GM19463 (cell line): ENCODE results near the gene PKIB.
A peak's percentile ranks its signal among the peaks of the same experiment; 100 is the strongest.
"Not testable (repeated sequence)": the region's sequence is repeated elsewhere in the genome, so short reads cannot be mapped to it uniquely, and the experiment has no call there.

Experiments
- ATAC-seq: cut with Tn5 transposase; IDR thresholded peaks from one replicate; pipeline ENCODE4 v1.9.1; 2021; ENCODE audit warnings: mild to moderate bottlenecking, moderate library complexity; ENCODE audit not compliant: unreplicated experiment

The PKIB gene

GRCh38 chr6:122736616-122737015, 126.4 kb downstream of the PKIB start:
- no peak for ATAC-seq

DNA sequence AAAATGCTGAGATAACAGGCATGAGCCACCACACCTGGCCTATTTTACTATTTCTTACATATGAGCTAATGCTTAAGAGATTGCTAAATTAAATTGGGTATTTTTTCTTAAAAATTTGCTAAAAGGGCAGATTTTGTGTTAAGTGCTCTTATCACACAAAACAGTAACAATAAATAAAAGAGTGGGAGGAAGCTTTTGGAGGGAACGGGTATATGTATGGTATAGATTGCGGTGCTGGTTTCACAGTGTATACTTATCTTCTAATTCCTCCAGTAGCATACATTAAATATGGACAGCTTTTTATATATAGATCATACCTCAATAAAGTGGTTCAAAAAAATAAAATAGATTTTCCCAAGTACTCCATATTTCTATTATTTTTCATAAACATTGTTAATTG, 129.9 kb downstream of the PKIB start:
- no peak for ATAC-seq

DNA sequence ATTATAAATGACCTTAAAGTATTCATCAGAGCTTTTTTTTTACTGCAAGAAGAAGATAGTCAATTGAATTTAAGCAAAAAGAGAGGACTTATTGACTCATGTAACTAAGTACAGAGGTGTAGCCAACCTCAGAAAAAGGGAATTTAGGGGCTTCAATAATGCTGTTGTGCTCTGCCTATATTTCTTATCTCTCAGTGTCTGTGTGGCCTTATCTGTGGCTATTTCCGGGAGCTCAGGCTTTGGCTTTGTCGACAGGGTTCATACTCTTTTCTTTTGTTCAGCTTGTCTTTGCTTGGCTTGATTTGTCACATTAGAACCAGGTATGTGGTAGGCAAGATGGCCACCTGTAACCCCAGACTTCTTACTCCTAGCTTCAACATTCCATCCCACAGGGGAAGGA, 130.7 kb downstream of the PKIB start:
- ATAC-seq = no peak

GRCh38 chr6:122744247-122744646, 134.0 kb downstream of the PKIB start:
- ATAC-seq = not testable (repeated sequence)

GRCh38 chr6:122744856-122745255, 134.7 kb downstream of the PKIB start:
- ATAC-seq = not testable (repeated sequence)

DNA sequence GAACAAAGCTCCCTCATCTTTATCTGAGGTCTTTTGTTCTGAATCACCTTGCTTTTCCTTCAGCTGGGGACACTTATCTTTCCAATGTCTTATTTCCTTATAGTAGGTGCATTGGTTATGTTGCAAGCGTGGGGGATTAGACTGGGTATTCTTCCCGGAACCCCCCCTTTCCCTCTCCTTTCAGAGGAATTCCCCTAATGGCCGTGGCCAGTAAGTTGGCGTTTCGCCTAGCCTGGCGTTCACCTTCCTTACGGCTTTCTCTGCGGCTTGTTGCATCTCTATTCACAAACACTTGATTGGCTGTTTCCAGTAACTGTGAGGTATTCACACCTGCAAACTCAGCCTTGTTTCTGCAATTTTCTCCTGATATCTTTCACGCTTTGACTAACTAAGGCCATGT, 136.5 kb downstream of the PKIB start:
- ATAC-seq = no peak

DNA sequence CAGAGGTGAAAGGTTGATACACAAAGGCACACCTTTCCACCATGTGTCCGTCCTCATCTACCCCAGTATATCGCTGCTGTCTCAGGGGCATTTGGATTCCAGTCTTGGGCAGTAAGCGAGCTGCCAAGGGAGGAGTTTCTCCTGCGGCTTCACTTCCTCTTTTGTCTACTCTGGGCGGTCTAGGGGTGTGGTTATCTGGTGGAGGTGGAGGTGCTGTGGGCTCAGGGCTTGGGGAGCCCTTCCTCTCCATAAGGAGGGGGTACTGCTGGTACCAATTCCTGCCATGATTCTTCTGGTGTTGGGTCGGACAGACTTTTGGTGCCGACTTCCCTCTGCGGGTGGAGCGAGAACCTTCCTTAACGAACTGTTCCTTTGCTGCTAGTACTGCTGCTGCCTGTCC, 137.4 kb downstream of the PKIB start:
- no peak for ATAC-seq

DNA sequence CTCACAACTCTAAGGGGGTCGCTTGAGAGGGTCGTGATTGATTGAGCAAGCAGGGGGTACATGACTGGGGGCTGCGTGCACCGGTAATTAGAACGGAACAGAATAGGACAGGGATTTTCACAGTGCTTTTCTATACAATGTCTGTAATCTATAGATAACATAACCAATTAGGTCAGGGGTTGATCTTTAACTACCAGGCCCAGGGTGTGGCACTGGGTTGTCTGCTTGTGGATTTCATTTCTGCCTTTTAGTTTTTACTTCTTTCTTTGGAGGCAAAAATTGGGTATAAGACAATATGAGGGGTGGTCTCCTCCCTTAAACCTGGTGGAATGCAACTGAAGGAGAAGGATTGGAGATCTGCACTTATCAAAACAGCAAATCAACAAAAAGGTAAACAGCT, 138.7 kb downstream of the PKIB start:
- ATAC-seq = not testable (repeated sequence)

DNA sequence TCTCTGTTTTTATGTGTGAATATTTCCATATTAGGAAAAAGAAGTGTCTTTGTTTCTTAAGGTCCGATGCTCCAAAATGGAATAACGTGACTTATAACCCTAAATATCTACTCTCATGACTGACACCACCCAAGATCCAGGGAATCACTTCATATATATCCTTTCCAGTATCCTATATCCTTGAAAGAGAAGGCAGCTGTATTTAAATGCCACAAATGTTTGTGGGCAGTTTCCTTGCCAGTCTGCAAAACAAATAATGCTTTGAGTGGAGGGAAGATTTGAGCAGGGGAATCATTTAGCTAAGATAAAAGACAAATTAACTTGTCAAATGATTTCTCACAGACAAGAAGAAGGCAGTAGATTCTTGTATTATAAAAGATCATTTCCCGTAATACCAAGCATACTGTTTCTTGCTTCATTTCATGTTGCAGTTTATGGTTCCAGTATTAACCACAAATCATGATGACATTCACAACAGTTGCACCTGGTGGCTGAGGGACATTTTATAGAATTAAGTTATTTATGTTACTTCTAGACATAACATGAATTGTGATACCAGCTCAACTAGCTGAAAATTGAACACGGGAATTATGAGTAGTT, 139.3 kb downstream of the PKIB start:
- ATAC-seq = no peak

DNA sequence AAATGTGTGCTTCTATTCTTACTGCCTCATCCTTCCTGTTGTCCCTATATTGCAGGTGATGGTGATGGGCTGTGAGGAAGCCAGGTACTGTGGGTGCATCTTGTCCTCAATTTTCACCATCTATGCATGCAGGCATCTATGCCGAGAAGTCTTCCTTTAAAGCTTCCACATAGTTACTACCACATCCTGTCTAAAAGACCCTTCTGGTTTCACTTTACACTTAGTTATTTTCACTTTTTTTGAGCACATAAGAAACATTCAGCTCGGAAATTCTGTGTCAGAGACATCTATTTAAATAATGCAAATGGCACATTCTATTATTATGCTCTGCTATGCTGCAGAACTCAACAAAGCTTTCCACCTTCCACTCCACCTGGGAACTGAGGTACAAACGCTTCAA, 141.1 kb downstream of the PKIB start:
- ATAC-seq = peak; percentile 77

DNA sequence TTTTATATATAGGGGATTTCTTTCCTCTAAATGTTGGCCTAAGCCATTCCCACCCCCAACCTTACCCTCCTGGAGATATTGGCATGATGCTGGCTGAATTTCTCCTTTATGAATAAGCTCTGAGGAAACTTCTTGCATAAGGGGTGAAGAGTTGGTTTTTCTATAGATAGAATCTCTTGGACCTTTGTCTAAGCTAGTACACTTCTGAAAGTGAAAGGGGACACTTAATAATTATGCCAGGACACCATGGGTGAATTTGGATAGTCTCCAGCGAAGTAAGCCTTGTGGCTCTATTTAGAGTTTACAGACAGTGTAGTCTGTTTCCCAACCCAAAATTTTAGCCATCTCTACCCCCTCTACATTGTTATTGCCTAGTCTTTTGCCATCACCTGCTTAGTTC, 142.3 kb downstream of the PKIB start:
- ATAC-seq = peak; percentile 30

DNA sequence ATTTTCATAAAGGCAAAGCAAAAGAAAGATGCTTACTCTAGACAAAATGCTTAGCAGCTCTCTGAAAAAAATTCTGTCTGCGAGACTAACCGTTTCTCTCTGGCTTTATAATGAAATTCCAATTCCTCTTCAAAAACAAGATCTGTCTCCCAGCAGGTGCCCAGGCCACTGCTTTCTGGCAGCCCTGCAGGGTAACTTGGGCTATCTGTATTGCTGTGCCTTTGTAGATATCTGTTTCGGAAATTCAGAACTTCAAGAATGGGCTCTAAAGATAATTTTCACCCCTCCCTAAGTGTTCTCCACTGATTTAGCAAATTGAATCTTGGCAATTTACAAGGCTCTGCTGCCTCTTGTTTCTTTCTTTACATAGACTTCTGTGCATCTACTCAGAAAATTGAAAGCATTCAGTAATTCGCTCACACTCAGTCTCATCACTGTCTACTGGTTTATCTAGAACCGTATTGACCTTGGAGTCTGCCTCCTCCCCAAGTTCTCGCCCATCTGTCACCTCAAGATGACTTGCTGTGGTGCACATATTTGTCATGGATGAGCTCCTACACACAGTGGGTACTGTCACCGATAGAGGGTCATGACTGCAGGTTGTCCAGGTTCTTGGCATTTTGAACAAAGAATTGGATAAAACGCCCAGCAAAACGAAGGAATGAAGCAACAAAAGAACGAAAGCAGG, 142.9 kb downstream of the PKIB start:
- ATAC-seq = no peak

DNA sequence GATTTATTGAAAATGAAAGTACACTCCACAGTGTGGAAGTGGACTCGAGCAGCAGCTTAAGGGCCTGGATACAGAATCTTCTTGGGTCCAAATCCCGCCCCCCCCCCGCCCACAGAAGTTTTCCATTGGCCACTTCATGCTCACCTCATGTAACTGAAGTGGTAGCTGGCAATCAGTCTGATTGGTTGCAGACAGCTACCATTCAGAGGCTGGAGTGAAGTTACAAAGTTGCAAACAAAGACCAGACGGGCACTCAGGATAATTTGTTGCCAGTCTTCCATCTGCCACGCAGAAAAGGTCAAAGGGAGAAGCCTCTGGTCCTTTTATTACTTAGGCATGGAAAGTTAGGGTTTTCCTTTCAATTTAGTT, 143.5 kb downstream of the PKIB start:
- ATAC-seq = no peak

DNA sequence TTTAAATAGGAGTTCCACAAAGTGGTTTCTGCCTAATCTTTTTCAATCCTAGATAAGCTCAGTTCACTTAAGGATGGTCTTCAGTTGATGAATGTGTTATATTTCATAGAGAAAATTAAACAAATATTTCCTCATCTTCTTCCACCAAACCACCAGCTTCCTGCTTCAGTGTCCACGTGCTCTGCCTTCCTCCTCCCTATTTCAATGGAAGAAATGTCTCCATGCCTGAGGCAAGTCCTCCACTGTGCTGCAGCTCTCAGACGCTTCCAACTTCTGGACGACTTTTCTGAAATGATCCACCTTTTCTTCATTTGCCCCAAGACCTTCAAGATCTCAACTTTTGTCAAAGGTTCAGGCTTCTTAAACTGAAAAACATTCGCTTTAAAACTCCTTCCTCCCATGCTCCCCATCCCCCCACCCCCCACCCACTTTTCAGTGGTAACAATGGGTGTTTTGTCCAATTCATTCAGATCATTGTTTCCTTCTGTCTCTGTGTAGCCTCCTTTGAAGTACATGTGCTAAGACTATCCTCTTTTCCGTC, 144.1 kb downstream of the PKIB start:
- no peak for ATAC-seq

DNA sequence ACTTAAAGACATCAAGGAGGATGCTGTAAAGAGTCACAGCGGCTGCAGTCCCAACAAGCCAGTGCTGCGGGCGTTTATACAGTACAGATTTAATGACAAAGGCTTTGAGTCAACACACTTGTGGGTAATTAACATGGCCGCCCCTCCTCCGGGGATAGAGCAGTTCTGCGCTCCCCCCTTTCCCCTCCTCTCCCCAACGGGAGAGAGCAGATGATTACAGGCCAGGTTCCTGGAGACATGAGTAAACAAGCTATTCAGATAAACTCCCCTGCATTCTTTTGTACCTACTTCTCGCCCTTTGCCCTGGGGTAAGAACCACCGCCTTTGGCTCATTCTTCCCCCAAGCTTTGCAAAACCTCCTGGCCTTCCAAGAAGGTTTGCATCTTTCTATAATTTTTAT, 145.7 kb downstream of the PKIB start:
- ATAC-seq = no peak

DNA sequence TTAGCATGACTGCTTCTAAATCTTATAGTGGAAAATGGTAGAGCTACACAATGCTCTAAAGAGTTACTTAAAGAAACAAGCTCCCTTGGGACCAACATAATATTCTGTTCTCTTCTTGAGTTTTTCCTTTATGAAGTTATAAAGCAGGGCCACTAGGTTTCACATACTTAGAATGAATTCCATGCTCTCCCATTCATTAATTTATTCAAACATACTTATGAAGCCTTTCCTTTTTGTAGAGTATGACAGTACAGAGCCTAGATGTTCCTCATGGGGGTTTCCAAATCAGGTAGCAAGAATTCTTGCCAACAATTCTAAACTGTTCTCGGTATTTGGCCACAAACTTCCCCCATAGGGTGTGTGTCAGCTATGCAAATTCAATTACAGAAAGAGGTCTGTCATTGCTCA, 148.7 kb downstream of the PKIB start:
- ATAC-seq = peak; percentile 100

GRCh38 chr6:122760330-122760729, 150.1 kb downstream of the PKIB start:
- no peak for ATAC-seq

- ATAC-seq = no peak
Measured at GRCh38 chr6:122766256-122766655, 156.1 kb downstream of the PKIB start.

- no peak for ATAC-seq
Measured at GRCh38 chr6:122770835-122771601, 160.8 kb downstream of the PKIB start.

DNA sequence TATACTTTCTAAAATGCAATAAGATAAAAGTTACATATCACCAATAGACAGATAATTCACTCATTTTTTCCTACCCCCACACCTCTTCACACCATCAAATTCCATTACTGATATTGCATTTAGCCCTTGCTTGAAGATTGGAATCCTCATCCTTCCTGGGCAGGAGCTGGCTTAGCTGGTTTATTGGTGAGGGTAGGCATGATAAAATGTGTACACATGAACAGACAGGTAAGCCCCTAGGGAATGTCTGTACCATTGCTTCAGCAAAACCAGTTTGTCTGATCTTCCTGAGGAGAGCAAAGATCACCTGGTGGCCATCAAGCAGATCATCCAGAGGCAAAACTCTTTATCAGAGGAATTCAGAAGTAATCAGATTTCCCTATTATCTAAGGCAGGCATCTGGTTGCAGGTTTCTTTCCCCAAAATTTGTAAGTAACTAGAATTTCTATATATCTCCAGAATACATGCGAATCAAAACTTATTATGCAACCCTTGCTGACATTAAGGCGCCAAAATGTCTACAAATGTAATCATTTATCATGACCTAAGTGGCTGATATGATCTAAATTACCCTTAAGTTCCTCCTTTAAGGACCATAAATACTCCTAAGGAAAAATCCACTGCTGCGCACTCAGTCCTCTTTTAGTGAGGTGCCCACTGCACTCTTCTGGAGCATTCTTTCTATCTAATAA, 162.7 kb downstream of the PKIB start:
- no peak for ATAC-seq
